ENCODE measurements around the gene PDCD4.

PDCD4 gene

DNA sequence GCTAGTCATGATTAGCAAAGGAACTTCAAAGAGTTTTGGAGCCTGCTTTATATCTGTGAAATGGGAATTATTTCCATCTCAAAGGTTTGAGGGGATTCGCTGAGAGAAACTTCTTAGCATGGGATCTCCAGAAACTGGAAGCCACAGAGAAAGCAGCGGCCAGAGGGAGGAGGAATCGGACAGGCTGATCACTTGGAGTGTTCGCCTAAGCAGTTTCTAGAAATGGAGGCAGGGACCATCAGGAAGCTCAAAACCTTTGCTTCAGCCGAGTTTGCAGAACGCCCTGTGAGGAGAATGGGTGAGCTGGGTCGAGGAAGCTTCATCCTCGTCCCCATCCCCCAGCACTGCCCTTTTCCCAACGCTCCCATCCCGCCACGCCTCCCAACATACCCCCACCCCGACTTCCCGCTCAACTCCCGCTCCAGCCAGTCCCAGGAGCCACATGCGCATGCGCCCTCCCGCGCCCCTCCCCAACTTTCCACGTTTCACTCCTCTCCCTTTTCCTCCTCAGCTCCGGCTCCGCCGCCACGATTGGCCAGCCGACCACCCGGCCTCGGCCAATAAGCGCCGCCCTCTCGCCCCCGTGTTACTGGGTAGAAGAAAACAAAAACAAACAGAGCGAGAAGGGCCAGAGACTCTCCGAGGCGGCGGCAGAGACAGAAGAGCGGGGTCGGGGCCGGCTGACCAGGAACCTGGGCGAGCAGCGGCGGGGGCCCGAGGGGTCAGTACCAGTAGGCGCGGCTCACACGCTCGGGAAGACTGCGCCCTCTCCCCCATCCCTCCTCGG, at the start of gene PDCD4:
Gene PDCD4, plus strand, starts transcription at position 631 of the 787 bp plus-strand sequence. CDS start 4,100 bp downstream, outside the sequence.
- peak; percentile 83 to 96 (median 88) for DNase-seq (ENCODE audit: low read depth in 4 of 4, low spot score in 1 of 4)

GRCh38 chr10:110822035-110822711, 49.6 kb upstream of the PDCD4 start:
- no peak for DNase-seq (ENCODE audit: low read depth in 4 of 4, low spot score in 1 of 4)

DNA sequence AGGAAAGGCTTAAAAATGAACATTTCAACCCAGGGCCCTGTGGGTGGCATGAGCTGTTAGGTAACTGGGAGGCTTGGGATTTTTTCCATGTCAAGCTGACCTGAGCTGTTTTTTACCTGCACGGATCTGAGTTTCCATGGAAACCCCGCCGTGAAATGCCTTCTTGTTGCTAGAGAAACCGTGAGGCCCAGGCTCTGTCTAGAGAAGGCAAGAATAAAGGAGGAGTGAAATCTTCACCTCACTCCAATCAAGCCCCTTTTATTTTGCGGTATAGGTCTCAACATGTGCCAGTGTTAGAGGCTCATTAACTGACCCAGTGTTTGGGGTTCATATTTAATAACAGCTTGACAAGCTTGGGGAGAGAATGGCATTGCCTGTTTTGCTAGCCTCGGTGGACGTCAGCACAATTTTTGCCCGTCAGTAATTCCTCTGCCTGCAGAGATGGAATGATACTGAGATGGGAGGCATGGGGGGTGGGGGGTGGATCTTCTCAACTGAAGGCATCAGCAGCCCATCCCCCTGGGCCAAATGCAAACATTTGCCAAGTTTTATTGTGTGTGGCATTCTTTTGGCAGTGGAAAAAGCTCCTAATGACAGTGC, 48.9 kb upstream of the PDCD4 start:
- no peak for DNase-seq (ENCODE audit: low read depth in 4 of 4, low spot score in 1 of 4)

DNA sequence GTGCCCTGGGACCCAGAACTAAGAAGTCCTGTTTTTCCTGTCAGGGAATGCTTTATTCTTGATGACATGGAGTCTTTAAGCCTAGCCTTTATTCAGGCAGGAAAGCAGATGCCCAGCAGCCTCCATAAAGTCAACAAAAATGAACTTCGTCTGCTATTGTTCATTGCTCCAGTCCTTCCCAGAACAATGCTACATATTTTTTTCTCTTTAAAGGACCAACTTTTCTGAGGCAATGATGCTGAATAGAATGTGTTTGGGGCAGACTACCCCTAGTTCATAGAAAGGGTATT, 47.6 kb upstream of the PDCD4 start:
- DNase-seq (ENCODE audit: low read depth in 4 of 4, low spot score in 1 of 4), result no peak

GRCh38 chr10:110824660-110825059, 47.1 kb upstream of the PDCD4 start:
- DNase-seq (ENCODE audit: low read depth in 4 of 4, low spot score in 1 of 4), result no peak

DNA sequence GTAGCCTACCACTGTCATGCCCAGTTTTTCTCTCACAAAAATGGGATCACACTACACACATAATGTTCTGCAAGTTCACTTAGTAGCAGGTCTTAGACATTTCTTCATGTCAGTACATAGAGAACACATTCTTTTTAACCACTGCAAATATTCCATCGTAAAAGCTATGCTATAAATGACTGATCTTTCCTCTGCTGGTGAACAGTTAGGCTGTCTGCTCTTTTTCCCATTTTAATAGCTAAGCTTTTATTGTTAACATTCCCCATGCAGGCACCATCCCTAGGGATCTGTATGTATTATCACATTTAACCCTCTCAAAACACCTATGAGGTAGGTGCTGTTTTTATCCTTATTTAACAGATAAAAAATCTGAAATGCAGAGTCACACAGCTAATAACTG, 46.2 kb upstream of the PDCD4 start:
- no peak for DNase-seq (ENCODE audit: low read depth in 4 of 4, low spot score in 1 of 4)

DNA sequence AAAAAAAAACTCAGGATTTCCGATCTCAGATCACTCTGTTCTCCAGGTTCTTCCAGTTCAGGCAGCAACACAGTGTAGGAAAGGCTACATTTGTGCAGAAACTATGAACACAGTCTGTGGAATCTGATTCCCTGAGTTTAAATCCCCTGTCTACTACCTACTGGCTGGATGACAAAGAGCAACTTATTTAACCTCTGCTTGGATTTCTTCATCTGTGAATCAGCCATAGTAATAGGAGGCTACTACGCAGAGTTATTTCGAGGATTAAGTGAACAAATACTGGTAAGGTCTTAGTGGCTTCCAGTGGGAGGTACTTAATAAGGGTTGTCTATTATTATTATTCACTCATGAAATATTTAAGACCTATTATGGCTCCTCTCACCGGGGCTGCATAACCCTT, 44.3 kb upstream of the PDCD4 start:
- DNase-seq (ENCODE audit: low read depth in 4 of 4, low spot score in 1 of 4), result no peak

GRCh38 chr10:110827875-110828274, 43.9 kb upstream of the PDCD4 start:
- no peak for DNase-seq (ENCODE audit: low read depth in 4 of 4, low spot score in 1 of 4)

DNA sequence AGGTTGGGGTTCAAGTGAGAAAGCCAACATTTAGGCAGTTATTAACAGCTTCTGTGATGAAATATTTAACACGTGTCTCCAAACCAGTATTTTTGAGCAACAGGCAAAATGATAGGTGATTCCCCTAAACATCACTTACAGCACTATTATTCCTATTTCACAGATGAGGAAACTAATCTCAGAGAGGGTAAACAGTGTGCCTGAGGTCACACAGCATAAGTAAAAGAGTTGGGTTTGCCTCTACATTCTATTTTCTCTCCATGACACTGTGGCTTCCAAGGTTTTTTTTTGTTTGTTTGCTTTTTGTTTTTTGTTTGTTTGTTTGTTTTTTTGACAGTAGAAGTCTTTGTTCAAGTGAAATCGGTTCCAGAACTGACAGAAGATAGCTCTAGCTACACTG, 43.2 kb upstream of the PDCD4 start:
- no peak for DNase-seq (ENCODE audit: low read depth in 4 of 4, low spot score in 1 of 4)

- no peak for DNase-seq (ENCODE audit: low read depth in 4 of 4, low spot score in 1 of 4)
Observed at GRCh38 chr10:110829721-110830410, 41.9 kb upstream of the PDCD4 start.

GRCh38 chr10:110833234-110833940, 38.3 kb upstream of the PDCD4 start:
- no peak for DNase-seq (ENCODE audit: low read depth in 4 of 4, low spot score in 1 of 4)

GRCh38 chr10:110833941-110834628, 37.6 kb upstream of the PDCD4 start:
- no peak for DNase-seq (ENCODE audit: low read depth in 4 of 4, low spot score in 1 of 4)

DNA sequence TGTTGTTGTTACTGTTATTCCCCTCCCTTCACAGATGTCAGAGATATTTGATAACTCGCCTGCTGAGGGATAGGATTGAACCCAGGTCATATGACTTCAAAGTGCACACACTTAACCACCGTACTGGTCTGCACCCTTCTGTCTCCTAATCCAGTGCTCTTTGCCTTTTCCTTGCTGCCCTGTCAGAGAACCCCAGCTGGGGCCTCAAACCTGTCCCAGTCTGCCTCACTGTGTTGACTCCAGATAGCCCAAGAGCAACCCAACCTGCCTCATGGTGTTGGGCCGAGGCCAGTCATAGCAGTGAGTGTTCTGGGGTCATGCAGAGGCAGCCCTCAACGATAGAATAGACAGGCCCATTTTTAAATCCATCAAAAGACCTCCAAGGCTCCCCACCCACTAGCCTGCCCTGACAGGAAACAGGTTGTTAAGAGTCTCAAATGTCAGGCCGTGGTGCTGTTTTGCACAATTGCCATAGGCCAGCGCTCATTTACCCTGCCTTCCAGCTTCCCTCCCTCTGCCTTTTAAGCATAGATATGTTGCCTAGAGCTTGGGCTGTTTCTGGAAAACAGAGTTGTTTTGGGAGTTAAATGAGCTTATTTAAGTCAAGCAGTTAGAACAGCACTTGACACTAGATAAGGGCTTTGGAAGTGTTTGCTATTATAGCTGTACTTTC, 37.0 kb upstream of the PDCD4 start:
- DNase-seq (ENCODE audit: low read depth in 4 of 4, low spot score in 1 of 4), result no peak

- DNase-seq (ENCODE audit: low read depth in 4 of 4, low spot score in 1 of 4), result no peak
Observed at GRCh38 chr10:110835841-110836240, 35.9 kb upstream of the PDCD4 start.

DNA sequence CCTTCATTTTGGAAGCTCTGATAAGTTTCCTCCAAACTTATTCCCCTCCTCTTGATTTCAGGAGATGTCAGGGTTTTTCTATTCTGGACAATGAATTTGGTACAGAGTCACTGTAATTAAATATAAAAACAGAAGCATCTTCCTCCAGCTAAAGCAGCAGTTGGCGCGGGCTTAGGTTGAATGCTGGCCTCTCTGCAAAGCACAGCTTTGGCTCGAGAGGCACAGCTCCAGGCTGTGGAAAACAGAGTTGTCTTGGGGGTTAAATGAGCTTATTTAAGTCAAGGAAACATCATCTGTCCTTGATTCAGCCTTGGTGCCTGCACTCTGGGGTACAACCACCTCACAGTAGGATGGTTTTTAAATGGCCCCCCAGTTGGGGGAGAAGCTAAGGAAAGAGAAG, 35.0 kb upstream of the PDCD4 start:
- DNase-seq (ENCODE audit: low read depth in 4 of 4, low spot score in 1 of 4), result no peak

GRCh38 chr10:110837418-110838171, 34.1 kb upstream of the PDCD4 start:
- no peak for DNase-seq (ENCODE audit: low read depth in 4 of 4, low spot score in 1 of 4)

DNA sequence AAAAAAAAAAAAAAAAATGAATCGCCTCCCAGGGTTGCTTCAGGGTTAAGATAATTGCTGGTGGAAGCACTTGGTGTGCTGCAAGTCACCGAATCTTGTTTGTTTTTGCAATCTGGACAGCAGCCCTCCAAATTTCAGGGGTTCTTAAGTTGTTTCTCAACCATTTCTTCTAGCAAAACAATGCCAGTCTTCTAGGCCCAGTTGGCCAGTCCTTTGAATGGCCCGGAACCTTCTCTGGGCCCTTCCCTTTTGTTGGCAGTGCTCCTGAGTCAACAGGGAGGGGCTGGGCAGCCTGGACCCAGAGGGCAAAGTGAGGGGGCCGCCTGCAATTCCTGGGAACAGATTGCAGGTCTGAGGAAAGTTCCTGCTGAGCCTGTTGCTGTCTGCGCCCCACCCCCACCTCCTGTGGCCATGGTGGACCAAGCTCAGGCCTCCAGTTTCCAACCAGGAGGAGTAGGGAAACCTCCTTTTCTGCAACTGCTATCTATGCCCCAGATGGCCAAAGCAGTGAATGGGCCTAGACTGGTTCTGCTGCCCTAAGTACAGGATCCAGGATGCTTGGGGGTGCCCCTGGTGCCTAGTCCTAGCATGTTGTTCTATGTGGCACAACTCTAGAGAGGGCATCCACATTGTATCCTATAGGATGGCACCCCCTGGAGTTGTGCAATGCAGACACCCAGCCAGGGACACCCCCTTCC, 31.4 kb upstream of the PDCD4 start:
- no peak for DNase-seq (ENCODE audit: low read depth in 4 of 4, low spot score in 1 of 4)

DNA sequence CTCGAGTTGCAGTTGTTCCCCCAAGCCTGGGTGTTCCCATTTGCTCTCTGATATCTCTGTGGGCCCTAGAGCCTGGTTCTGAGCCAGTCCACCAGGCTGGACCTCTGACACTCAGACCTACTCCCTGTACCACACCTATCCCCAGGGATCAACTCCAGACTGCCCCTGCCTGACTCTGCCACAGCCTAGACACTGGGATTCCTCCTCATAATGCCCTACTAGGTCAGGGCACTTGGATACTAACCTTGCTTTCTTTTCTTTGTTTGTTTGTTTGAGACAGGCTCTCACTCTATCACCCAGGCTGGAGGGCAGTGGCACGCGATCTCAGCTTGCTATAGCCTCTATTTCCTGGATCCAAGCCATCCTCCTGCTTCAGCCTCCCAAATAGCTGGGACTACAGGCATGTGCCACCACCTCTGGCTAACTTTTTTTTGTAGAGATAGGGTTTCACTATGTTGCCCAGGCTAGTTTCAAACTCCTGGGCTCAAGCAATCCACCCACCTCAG, 30.8 kb upstream of the PDCD4 start:
- DNase-seq (ENCODE audit: low read depth in 4 of 4, low spot score in 1 of 4), result no peak

Data from stimulated activated CD4-positive, alpha-beta T cell treated with anti-CD3 and anti-CD28 coated beads, Interleukin-1b, Interleukin-23, amount 100 ng/mL, for 24 hours (primary cell).